Measurements from ENCODE around the gene RETREG1.

RETREG1 gene

GRCh38 chr5:16579142-16579847 lies 37.5 kb downstream of the RETREG1 start:
- DNase-seq = no peak

GRCh38 chr5:16578474-16578883 lies 38.3 kb downstream of the RETREG1 start:
- no peak for DNase-seq

GRCh38 chr5:16577677-16578076 lies 39.1 kb downstream of the RETREG1 start:
- peak; percentile 3 for DNase-seq

GRCh38 chr5:16574789-16575721 lies 41.7 kb downstream of the RETREG1 start:
- no peak for DNase-seq

GRCh38 chr5:16573401-16573800 lies 43.4 kb downstream of the RETREG1 start:
- no peak for DNase-seq

GRCh38 chr5:16572289-16573015 lies 44.3 kb downstream of the RETREG1 start:
- no peak for DNase-seq

- no peak for DNase-seq
Observed at GRCh38 chr5:16571016-16571415, 45.8 kb downstream of the RETREG1 start.

- DNase-seq = no peak
Observed at GRCh38 chr5:16570121-16570815, 46.5 kb downstream of the RETREG1 start.

GRCh38 chr5:16568875-16569580 lies 47.8 kb downstream of the RETREG1 start:
- DNase-seq = no peak

GRCh38 chr5:16567365-16567764 lies 49.4 kb downstream of the RETREG1 start:
- no peak for DNase-seq

- no peak for DNase-seq
Observed at GRCh38 chr5:16565118-16565517, 51.7 kb downstream of the RETREG1 start.

- DNase-seq = no peak
Observed at GRCh38 chr5:16564248-16564867, 52.4 kb downstream of the RETREG1 start.

- no peak for DNase-seq
Observed at GRCh38 chr5:16563686-16564085, 53.1 kb downstream of the RETREG1 start.

GRCh38 chr5:16561660-16562059 lies 55.1 kb downstream of the RETREG1 start:
- no peak for DNase-seq

GRCh38 chr5:16559702-16560101 lies 57.1 kb downstream of the RETREG1 start:
- no peak for DNase-seq

GRCh38 chr5:16558984-16559629 lies 57.7 kb downstream of the RETREG1 start:
- no peak for DNase-seq

GRCh38 chr5:16557477-16557876 lies 59.3 kb downstream of the RETREG1 start:
- DNase-seq = no peak

- DNase-seq = no peak
Observed at GRCh38 chr5:16554110-16554509, 62.7 kb downstream of the RETREG1 start.

- DNase-seq = peak; percentile 48
Observed at GRCh38 chr5:16552666-16553343, 64.0 kb downstream of the RETREG1 start.

GRCh38 chr5:16551628-16552027 lies 65.2 kb downstream of the RETREG1 start:
- DNase-seq = no peak

All from activated CD4-positive, alpha-beta T cell treated with anti-CD3 and anti-CD28 coated beads, Interleukin-10, Interleukin-2, amounts not matched to agents 100 ng/mL and 50 ng/mL, durations not matched to agents 16 hours and 8 hours (primary cell).